ENCODE data around the gene NADK. TPM values are rescaled to one million over a fixed set of nuclear protein-coding genes. Genes with fewer than 3 reads are reported as not detected.

The NADK gene
- total and polyA plus RNA-seq, 10 of the 15 experiments (the other 5 are each of a cell fraction or from before 2014, with no cell fraction given) = 1.1 to 93.2 (median 46.9) TPM

DNA sequence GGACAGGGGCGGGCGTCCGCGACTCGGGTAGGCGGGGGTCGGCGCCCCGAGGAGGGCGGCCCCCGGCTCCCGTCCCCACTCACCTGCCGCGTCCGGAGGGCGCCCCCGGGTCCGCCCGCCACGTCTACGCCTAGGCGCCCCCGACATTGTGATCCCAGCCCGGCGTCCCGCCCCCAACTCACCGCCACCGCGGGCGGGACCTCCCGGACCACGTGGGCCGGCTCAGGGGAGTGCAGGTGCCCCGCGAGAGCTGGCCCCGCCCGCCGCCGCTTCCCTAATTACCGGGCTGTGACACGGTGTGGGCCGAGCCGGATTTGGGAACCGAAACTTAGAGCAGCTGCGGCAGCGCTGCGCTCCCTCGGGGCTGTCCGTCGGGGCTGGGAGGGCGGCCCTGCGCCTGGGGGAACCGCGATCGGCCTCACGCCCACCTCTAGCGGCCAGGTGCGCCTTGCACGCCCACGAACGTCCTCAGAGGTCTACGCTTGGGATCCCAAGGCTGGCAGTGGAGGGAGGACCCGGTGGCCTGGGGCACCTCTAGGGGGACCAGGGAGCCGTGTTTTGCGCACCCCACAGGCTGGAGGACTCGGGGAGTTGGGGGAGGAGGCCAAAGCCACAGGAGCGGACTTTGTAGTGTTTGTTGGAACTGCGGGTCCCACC lies 521 bp upstream of the NADK start (continued):
- TF ChIP-seq ZNF687 (IDR thresholded peaks at IDR 0.05) = no peak
- peak; percentile 46; the same call in 1 of the 2 replicates for TF ChIP-seq ZNF207 (IDR thresholded peaks at IDR 0.05; ENCODE audit: borderline replicate concordance)
- TF ChIP-seq SKIL (IDR thresholded peaks at IDR 0.05; ENCODE audit: low read depth, poor library complexity, severe bottlenecking) = no peak
- TF ChIP-seq, protein P1, sequence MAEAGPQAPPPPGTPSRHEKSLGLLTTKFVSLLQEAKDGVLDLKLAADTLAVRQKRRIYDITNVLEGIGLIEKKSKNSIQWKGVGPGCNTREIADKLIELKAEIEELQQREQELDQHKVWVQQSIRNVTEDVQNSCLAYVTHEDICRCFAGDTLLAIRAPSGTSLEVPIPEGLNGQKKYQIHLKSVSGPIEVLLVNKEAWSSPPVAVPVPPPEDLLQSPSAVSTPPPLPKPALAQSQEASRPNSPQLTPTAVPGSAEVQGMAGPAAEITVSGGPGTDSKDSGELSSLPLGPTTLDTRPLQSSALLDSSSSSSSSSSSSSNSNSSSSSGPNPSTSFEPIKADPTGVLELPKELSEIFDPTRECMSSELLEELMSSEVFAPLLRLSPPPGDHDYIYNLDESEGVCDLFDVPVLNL (IDR thresholded peaks at IDR 0.05; ENCODE audit: low read depth, low read length) = no peak
- TF ChIP-seq RCOR1 (conservative IDR thresholded peaks at IDR 0.05; ENCODE audit: low read depth, low read length) = peak; percentile 82; the same call in 1 of the 2 replicates
- TF ChIP-seq SUZ12 (IDR thresholded peaks at IDR 0.05; ENCODE audit: unreplicated experiment) = no peak
- peak; percentile 99 for TF ChIP-seq EED (IDR thresholded peaks at IDR 0.05; ENCODE audit: low read depth)
- TF ChIP-seq TARDBP (IDR thresholded peaks at IDR 0.05; ENCODE audit: borderline replicate concordance) = peak; percentile 73; the same call in 1 of the 2 replicates
- TF ChIP-seq, protein P2, sequence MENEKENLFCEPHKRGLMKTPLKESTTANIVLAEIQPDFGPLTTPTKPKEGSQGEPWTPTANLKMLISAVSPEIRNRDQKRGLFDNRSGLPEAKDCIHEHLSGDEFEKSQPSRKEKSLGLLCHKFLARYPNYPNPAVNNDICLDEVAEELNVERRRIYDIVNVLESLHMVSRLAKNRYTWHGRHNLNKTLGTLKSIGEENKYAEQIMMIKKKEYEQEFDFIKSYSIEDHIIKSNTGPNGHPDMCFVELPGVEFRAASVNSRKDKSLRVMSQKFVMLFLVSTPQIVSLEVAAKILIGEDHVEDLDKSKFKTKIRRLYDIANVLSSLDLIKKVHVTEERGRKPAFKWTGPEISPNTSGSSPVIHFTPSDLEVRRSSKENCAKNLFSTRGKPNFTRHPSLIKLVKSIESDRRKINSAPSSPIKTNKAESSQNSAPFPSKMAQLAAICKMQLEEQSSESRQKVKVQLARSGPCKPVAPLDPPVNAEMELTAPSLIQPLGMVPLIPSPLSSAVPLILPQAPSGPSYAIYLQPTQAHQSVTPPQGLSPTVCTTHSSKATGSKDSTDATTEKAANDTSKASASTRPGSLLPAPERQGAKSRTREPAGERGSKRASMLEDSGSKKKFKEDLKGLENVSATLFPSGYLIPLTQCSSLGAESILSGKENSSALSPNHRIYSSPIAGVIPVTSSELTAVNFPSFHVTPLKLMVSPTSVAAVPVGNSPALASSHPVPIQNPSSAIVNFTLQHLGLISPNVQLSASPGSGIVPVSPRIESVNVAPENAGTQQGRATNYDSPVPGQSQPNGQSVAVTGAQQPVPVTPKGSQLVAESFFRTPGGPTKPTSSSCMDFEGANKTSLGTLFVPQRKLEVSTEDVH (IDR thresholded peaks at IDR 0.05; ENCODE audit: low read depth, partially characterized antibody) = no peak
- no peak; the same call in 1 of the 2 replicates for TF ChIP-seq ZNF217 (IDR thresholded peaks at IDR 0.05)
- TF ChIP-seq, protein P3, sequence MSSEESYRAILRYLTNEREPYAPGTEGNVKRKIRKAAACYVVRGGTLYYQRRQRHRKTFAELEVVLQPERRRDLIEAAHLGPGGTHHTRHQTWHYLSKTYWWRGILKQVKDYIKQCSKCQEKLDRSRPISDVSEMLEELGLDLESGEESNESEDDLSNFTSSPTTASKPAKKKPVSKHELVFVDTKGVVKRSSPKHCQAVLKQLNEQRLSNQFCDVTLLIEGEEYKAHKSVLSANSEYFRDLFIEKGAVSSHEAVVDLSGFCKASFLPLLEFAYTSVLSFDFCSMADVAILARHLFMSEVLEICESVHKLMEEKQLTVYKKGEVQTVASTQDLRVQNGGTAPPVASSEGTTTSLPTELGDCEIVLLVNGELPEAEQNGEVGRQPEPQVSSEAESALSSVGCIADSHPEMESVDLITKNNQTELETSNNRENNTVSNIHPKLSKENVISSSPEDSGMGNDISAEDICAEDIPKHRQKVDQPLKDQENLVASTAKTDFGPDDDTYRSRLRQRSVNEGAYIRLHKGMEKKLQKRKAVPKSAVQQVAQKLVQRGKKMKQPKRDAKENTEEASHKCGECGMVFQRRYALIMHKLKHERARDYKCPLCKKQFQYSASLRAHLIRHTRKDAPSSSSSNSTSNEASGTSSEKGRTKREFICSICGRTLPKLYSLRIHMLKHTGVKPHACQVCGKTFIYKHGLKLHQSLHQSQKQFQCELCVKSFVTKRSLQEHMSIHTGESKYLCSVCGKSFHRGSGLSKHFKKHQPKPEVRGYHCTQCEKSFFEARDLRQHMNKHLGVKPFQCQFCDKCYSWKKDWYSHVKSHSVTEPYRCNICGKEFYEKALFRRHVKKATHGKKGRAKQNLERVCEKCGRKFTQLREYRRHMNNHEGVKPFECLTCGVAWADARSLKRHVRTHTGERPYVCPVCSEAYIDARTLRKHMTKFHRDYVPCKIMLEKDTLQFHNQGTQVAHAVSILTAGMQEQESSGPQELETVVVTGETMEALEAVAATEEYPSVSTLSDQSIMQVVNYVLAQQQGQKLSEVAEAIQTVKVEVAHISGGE (CRISPR knock-in tag; IDR thresholded peaks at IDR 0.05) = no peak
- TF ChIP-seq RFX5 (IDR thresholded peaks at IDR 0.05; ENCODE audit: low read depth, low read length) = no peak
- 0 out of 2 replicates have a peak, but pooled peaks have one; percentile 81 for TF ChIP-seq STAT1 (conservative IDR thresholded peaks at IDR 0.05)
- peak; percentile 40; the same call in 1 of the 2 replicates for TF ChIP-seq NFIC (IDR thresholded peaks at IDR 0.05; ENCODE audit: low read depth, low read length)
